Smooth muscle cell (in vitro differentiated cells): ENCODE measurements around the gene LCN1. TPM values are rescaled to one million over a fixed set of nuclear protein-coding genes. Genes with fewer than 3 reads are reported as not detected.

ENCODE experiments used
- DNase-seq: peaks from one replicate; lab custom pipeline; 2025; ENCODE audit not compliant: unreplicated experiment; lab: John Stamatoyannopoulos, UW
- H2AFZ ChIP-seq: fragments of 200-600 bp; sonication (generic); 2 replicates; pipeline ENCODE4 v1.6.0; 2016; ENCODE audit warnings: antibody characterized with exemption, low read depth, mild to moderate bottlenecking
- H3F3A ChIP-seq: fragments of 200-600 bp; sonication (generic); 2 replicates; pipeline ENCODE4 v1.6.0; 2017; ENCODE audit warnings: antibody characterized with exemption, low read depth
- H3K27ac ChIP-seq: fragments of 200-600 bp; sonication (generic); 2 replicates; pipeline ENCODE4 v1.5.1; 2016; ENCODE audit warnings: low read depth, mild to moderate bottlenecking
- H3K27me3 ChIP-seq: fragments of 200-600 bp; sonication (generic); 2 replicates; pipeline ENCODE4 v1.6.1; 2016; ENCODE audit warnings: low read depth, mild to moderate bottlenecking
- H3K36me3 ChIP-seq: fragments of 200-600 bp; sonication (generic); 2 replicates; pipeline ENCODE4 v1.5.1; 2016; ENCODE audit warnings: low read depth
- H3K4me1 ChIP-seq: fragments of 200-600 bp; sonication (generic); 2 replicates; pipeline ENCODE4 v1.5.1; 2016; ENCODE audit warnings: low read depth
- H3K4me2 ChIP-seq: fragments of 200-600 bp; sonication (generic); 2 replicates; pipeline ENCODE4 v1.6.0; 2016; ENCODE audit warnings: mild to moderate bottlenecking
- H3K4me3 ChIP-seq: fragments of 200-600 bp; sonication (generic); 2 replicates; pipeline ENCODE4 v1.5.1; 2016; ENCODE audit warnings: mild to moderate bottlenecking
- H3K79me2 ChIP-seq: fragments of 200-600 bp; sonication (generic); 2 replicates; pipeline ENCODE4 v1.6.0; 2016; ENCODE audit warnings: low read depth, mild to moderate bottlenecking
- H3K9ac ChIP-seq: fragments of 200-600 bp; sonication (generic); 2 replicates; pipeline ENCODE4 v1.6.0; 2016; ENCODE audit warnings: low read depth
- H3K9me3 ChIP-seq: fragments of 200-600 bp; sonication (generic); replicated peaks from 2 replicates; pipeline ENCODE4 v1.5.1; 2016; ENCODE audit warnings: low read depth
- H4K20me1 ChIP-seq: fragments of 200-600 bp; sonication (generic); 2 replicates; pipeline ENCODE4 v1.6.0; 2016; ENCODE audit warnings: low read depth
- WGBS: methylation state at CpG from one replicate; pipeline ENCODE4 v1.1.7; 2016; ENCODE audit warnings: low lambda C conversion rate; 5-methylcytosine and 5-hydroxymethylcytosine counted together
- polyA plus RNA-seq: library from polyadenylated mRNA; unstranded; fragments of >200 nt; fragmentation: Nextera tagmentation; extraction: Ambion mirVana; gene quantifications from 2 replicates; pipeline ENCODE4 v1.2.1, GENCODE V29; 2016
- total RNA-seq: library from RNA; depleted of rRNA; stranded (reverse); fragments of >200 nt; gene quantifications from 2 replicates; pipeline ENCODE4 v1.2.3, GENCODE V29; 2014
- TF ChIP-seq, protein P1 (sequence below): fragments of 200-600 bp; sonication (generic); IDR thresholded peaks from 2 replicates; pipeline ENCODE4 v1.5.1; 2017; ENCODE audit warnings: borderline replicate concordance, mild to moderate bottlenecking, antibody characterized with exemption; ENCODE audit not compliant: insufficient read depth, poor library complexity, severe bottlenecking

The LCN1 gene
- total and polyA plus RNA-seq, 2 experiments from 2014 or later: 0.85 to 5.6 TPM

DNA sequence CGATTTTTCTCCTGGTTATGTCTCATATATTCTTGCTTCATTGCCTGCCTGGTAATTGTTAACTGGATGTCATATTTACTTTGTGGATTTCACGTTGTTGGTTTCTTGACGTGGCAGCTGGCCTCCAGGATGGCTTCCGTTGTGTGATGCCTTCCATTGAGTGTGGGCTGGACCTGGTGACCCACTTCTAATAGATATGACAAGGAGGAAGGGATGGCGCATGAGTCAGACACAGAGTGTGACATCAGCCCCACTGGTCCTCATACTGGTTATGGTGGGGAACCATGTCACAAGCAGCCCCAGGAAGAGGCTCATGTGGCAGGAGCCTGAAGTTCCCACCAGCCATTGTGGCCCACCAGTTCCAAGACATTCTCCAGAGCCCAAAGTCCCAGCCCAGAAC lies 34.0 kb downstream of the LCN1 start:
- Histone ChIP-seq H3F3A (no peaks in the 10 kb centered on the region), H3K4me3 (no peak overlapping the region), H3K9ac (no peak overlapping the region), H3K4me1 (no peaks in the 10 kb centered on the region), H3K79me2 (no peaks in the 10 kb centered on the region), H2AFZ (no peak overlapping the region), H3K4me2 (no peak overlapping the region), H3K9me3 (no peaks in the 10 kb centered on the region), H3K27ac (no peak overlapping the region), H4K20me1 (no peaks in the 10 kb centered on the region), H3K36me3 (no peaks in the 10 kb centered on the region), H3K27me3 (no peaks in the 10 kb centered on the region)
- TF ChIP-seq, protein P1, sequence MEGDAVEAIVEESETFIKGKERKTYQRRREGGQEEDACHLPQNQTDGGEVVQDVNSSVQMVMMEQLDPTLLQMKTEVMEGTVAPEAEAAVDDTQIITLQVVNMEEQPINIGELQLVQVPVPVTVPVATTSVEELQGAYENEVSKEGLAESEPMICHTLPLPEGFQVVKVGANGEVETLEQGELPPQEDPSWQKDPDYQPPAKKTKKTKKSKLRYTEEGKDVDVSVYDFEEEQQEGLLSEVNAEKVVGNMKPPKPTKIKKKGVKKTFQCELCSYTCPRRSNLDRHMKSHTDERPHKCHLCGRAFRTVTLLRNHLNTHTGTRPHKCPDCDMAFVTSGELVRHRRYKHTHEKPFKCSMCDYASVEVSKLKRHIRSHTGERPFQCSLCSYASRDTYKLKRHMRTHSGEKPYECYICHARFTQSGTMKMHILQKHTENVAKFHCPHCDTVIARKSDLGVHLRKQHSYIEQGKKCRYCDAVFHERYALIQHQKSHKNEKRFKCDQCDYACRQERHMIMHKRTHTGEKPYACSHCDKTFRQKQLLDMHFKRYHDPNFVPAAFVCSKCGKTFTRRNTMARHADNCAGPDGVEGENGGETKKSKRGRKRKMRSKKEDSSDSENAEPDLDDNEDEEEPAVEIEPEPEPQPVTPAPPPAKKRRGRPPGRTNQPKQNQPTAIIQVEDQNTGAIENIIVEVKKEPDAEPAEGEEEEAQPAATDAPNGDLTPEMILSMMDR: no peak
- 89% methylated on average over 5 of the region's 5 CpGs for WGBS
- DNase-seq: no peak

DNA sequence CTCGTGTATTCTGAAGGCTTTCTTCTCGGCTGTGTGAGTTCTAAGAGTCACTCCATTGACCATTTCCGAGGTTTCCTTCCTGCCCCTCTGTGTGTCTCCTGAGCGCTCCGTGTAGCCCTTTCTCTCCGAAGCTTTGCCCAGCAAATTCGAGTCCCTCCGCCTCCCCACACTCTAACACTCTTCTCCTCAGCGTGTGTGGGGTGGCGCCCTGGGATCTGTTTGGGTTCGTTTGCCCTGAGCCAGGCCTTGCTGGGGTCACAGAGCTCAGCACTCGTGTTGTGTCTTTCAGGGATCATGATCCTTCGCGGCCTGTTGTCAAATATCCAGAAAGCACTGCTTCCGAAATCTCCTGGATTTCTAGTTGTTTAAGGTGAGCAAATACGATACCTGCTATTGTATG lies 34.7 kb downstream of the LCN1 start:
- no peak overlapping the region for H3K4me3 ChIP-seq
- no peak overlapping the region for H3K9ac ChIP-seq
- no peaks in the 10 kb centered on the region for H3K4me1 ChIP-seq
- no peaks in the 10 kb centered on the region for H3K79me2 ChIP-seq
- no peak overlapping the region for H3K27ac ChIP-seq
- H3K4me2 ChIP-seq: no peak overlapping the region
- no peaks in the 10 kb centered on the region for H3K36me3 ChIP-seq
- no peak for DNase-seq
- no peaks in the 10 kb centered on the region for H3K9me3 ChIP-seq
- WGBS: 87% methylated on average over 16 of the region's 16 CpGs
- no peaks in the 10 kb centered on the region for H4K20me1 ChIP-seq
- no peaks in the 10 kb centered on the region for H3K27me3 ChIP-seq
- no peaks in the 10 kb centered on the region for H3F3A ChIP-seq
- H2AFZ ChIP-seq: no peak overlapping the region
- TF ChIP-seq, protein P1: no peak

DNA sequence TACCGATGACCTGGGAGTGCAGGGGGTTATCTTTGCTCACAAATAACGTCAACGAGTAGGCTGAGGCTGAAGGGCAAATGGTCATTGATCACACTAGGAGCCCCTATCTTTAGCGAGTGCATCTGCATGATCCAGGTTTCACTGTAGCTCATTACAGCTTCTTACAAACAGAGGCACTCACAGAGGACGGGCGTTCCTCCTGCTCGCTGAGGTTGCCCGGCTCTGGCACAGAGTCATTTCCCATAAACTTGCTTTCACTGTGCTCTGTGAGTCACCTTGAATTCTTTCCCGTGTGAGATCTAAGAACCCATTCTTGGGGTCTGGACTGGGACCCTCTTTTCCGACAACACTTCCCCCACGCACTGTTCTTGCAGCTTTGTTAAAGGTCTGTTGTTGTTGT lies 38.4 kb downstream of the LCN1 start:
- WGBS: 77% methylated on average over 11 of the region's 11 CpGs

More for the DNA sequence above, 38.4 kb downstream of the LCN1 start:
- no peak overlapping the region for H2AFZ ChIP-seq
- H3K9me3 ChIP-seq: no peaks in the 10 kb centered on the region
- H3F3A ChIP-seq: no peaks in the 10 kb centered on the region
- no peaks in the 10 kb centered on the region for H3K79me2 ChIP-seq
- no peak overlapping the region for H3K4me2 ChIP-seq
- no peaks in the 10 kb centered on the region for H3K36me3 ChIP-seq
- no peaks in the 10 kb centered on the region for H3K27me3 ChIP-seq
- H3K27ac ChIP-seq: no peak overlapping the region
- TF ChIP-seq, protein P1: no peak
- no peak overlapping the region for H3K9ac ChIP-seq
- H3K4me3 ChIP-seq: no peak overlapping the region
- DNase-seq: no peak
- H4K20me1 ChIP-seq: no peaks in the 10 kb centered on the region
- no peaks in the 10 kb centered on the region for H3K4me1 ChIP-seq
